ENCODE data around the gene PTPN4.
A peak's percentile ranks its signal among the peaks of the same experiment; 100 is the strongest.

Gene PTPN4

GRCh38 chr2:119766944-119767343 is 7.2 kb downstream of the PTPN4 start:
- Mint-ChIP-seq H3K4me3 (no peak overlapping the region), H3K4me1 (ENCODE audit: low read depth) (peaks cover 51% of the 10 kb centered on the region), H3K36me3 (ENCODE audit: low read depth) (no peaks in the 10 kb centered on the region)

DNA sequence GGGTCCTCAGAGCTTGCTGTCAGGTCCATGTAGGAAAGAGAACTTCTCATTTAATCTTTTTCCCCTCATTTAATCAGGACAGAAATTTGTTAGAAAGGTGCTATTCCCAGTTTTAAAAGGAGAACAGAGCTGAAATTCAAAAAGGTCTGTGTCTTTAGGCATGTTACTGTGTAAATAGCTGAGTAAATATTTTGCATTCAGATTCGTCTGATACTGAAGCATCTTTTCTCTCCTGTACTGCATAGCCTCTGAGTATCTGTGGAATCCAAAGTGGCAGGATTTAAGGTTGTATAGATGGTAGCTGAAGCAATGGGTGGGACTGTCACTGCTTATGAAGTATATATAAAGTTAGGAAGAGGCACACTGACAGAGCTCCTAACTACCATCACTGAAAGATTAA is 9.0 kb downstream of the PTPN4 start:
- Mint-ChIP-seq H3K4me3 (no peak overlapping the region), H3K27ac (no peak overlapping the region), H3K9me3 (no peaks in the 10 kb centered on the region), H3K27me3 (no peaks in the 10 kb centered on the region), H3K36me3 (ENCODE audit: low read depth) (no peaks in the 10 kb centered on the region), H3K4me1 (ENCODE audit: low read depth) (peaks cover 42% of the 10 kb centered on the region)

More at GRCh38 chr2:119766944-119767343, 7.2 kb downstream of the PTPN4 start:
- H3K27ac Mint-ChIP-seq: no peak overlapping the region
- no peaks in the 10 kb centered on the region for H3K27me3 Mint-ChIP-seq
- H3K9me3 Mint-ChIP-seq: no peaks in the 10 kb centered on the region

- H3K27me3 Mint-ChIP-seq: no peaks in the 10 kb centered on the region
- H3K9me3 Mint-ChIP-seq: no peaks in the 10 kb centered on the region
- H3K36me3 Mint-ChIP-seq (ENCODE audit: low read depth): no peaks in the 10 kb centered on the region
- no peak overlapping the region for H3K27ac Mint-ChIP-seq
- H3K4me1 Mint-ChIP-seq (ENCODE audit: low read depth): peaks cover 40% of the 10 kb centered on the region
- H3K4me3 Mint-ChIP-seq: no peak overlapping the region
Measured at GRCh38 chr2:119769645-119770044, 9.9 kb downstream of the PTPN4 start.

DNA sequence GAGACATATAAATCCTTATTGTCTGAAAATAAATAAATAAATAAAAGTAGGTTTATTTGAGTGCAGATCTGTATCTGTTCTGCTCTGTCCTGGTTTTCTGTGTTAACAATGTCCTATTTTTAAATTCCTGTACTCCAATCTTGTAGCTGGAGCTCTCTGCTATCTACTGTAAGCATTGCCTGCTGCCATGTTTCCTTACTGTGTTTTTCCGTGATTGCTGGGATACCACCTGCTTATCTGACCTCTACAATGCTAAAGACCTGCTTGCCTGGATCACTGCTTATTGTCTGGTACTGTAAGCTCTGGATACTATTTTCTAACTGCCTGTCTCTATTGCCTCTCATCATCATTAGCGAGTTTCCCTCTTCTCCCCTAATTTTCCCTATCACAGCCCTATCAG is 11.6 kb downstream of the PTPN4 start:
- Mint-ChIP-seq H3K27ac (no peak overlapping the region), H3K4me1 (ENCODE audit: low read depth) (peaks cover 34% of the 10 kb centered on the region), H3K36me3 (ENCODE audit: low read depth) (peaks cover under 1% of the 10 kb centered on the region), H3K27me3 (no peaks in the 10 kb centered on the region), H3K4me3 (no peak overlapping the region), H3K9me3 (no peaks in the 10 kb centered on the region)

DNA sequence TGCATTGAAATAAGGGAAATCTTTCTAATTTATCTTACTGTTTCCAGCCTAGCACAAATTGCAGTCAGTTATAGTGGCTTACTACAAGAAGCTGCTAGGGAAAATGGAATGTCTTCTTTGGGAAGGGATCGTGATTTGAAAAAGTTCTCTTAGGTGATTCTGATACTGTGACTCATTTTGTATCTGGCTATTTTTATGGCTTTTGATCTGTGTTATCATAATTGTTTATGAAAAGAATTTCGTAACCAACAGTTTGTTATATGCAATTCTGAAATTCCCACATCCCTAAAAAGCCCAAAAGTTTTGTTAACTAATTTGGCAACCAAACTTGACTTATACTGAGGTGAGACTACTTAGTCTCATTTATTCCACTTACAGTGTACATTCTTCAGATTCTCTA is 12.4 kb downstream of the PTPN4 start:
- Mint-ChIP-seq H3K27ac (no peak overlapping the region), H3K4me1 (ENCODE audit: low read depth) (peaks cover 34% of the 10 kb centered on the region), H3K4me3 (no peak overlapping the region), H3K36me3 (ENCODE audit: low read depth) (peaks cover 4% of the 10 kb centered on the region), H3K9me3 (no peaks in the 10 kb centered on the region), H3K27me3 (no peaks in the 10 kb centered on the region)

DNA sequence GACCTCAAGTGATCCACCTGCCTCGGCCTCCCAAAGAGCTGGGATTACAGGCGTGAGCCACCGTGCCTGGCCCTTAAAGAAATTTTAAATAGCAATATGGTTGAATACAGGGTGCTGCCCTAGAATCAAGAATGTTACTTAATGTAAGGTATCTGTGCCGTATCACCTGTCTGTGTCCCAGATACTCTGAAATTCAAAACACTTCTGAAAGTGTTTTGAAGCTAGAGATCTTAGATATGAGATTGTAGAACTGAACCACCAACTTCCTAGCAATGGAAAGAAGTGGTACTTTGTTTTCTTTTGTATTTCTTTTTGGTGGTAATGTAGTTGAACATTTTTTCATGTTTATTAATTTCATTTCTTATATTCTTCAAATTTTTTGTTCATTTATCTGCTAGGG is 13.0 kb downstream of the PTPN4 start:
- Mint-ChIP-seq H3K4me1 (ENCODE audit: low read depth) (peaks cover 34% of the 10 kb centered on the region), H3K27me3 (no peaks in the 10 kb centered on the region), H3K9me3 (no peaks in the 10 kb centered on the region), H3K36me3 (ENCODE audit: low read depth) (peaks cover 4% of the 10 kb centered on the region), H3K4me3 (no peak overlapping the region), H3K27ac (peak overlapping the region; percentile 32)

DNA sequence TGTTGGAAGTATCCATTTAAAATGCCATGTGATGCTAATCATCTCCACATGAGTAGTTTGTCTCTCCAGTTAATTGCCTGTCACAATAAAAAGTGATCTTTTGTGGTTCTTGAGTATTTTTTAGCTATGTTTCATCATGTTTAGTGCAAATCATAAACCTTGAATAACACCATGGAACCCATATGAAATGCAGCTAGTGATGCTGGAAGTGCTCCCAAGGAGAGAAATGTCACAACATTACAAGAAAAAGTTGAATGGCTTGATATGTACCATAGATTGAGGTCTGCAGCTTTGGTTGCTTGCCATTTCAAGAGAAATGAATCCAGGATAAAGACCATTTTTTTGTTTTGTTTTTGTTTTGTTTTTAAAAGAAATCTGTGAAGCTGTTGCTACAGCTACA is 14.3 kb downstream of the PTPN4 start:
- Mint-ChIP-seq H3K27me3 (no peaks in the 10 kb centered on the region), H3K36me3 (ENCODE audit: low read depth) (peaks cover 4% of the 10 kb centered on the region), H3K27ac (no peak overlapping the region), H3K4me3 (no peak overlapping the region), H3K9me3 (no peaks in the 10 kb centered on the region), H3K4me1 (ENCODE audit: low read depth) (peaks cover 44% of the 10 kb centered on the region)

DNA sequence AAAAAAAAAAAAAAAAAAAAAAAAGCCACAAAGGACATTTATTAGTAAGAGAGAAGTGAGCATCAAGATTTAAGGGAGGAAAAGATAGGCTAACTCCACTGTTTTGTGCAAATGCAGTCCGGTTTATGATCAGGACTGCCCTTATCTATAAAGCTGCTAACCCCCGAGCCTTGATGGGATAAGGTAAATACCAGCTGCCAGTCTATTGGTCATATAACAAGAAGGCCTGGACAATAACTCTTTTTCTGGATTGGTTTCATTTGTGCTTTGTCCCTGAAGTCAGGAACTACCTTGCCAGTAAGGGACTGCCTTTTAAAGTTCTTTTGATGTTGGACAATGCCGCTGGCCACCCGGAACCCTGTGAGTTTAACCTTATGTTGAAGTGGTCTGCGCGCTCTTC is 15.4 kb downstream of the PTPN4 start:
- no peak overlapping the region for H3K4me3 Mint-ChIP-seq
- no peaks in the 10 kb centered on the region for H3K27me3 Mint-ChIP-seq
- no peaks in the 10 kb centered on the region for H3K9me3 Mint-ChIP-seq
- H3K36me3 Mint-ChIP-seq (ENCODE audit: low read depth): peaks cover 4% of the 10 kb centered on the region
- H3K4me1 Mint-ChIP-seq (ENCODE audit: low read depth): peaks cover 48% of the 10 kb centered on the region
- H3K27ac Mint-ChIP-seq: no peak overlapping the region

DNA sequence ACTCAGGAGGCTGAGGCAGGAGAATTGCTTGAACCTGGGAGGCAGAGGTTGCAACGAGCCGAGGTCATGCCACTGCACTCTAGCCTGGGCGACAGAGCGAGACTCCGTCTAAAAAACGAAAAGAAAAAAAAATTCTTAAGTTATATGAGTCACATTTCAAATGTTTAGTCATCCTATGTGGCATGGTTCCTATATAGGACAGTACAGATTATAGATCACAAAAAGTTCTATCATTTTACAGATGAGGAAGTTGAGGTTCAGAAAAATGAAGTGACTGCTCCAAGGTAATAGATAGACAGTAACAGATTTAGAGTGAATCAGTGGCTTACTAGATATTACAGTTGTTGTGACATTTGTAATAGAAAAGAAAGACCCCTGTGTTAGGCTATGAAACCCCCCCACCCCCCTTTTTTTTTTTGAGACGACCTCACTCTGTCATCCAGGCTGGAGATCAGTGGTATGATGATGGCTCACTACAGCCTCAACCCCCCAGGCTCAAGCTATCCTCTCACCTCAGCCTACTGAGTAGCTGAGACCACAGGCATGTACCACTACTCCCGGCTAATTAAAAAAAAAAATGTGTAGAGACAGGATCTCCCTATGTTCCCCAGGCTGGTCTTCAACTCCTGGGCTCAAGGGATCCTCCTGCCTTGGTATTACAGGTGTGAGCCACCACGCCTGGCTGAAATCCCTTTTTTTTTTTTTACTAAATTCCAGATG is 22.7 kb downstream of the PTPN4 start:
- Mint-ChIP-seq H3K4me3 (no peak overlapping the region), H3K4me1 (ENCODE audit: low read depth) (peaks cover 62% of the 10 kb centered on the region), H3K27me3 (no peaks in the 10 kb centered on the region), H3K9me3 (no peaks in the 10 kb centered on the region), H3K36me3 (ENCODE audit: low read depth) (peaks cover 9% of the 10 kb centered on the region), H3K27ac (no peak overlapping the region)

DNA sequence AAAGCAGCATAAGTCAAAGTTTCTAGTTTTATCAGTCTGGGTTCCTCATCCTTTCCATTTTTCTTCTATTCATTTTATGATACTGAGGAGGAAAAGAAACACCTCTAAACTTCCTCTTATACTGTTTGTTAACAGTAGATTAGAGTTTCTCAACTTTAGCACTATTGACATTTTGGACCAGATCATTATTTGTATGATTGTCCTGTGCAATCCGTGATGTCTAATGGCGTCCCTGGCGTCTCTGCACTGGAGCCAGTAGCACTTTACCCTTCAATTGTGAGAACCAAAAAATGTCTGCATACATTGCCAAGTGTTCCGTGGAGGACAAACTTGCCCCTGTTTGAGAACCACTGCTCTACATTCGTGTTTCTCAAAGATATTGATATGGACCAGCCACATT is 25.2 kb downstream of the PTPN4 start:
- no peaks in the 10 kb centered on the region for H3K27me3 Mint-ChIP-seq
- no peak overlapping the region for H3K4me3 Mint-ChIP-seq
- no peak overlapping the region for H3K27ac Mint-ChIP-seq
- peaks cover 50% of the 10 kb centered on the region for H3K4me1 Mint-ChIP-seq (ENCODE audit: low read depth)
- peaks cover 19% of the 10 kb centered on the region for H3K36me3 Mint-ChIP-seq (ENCODE audit: low read depth)
- H3K9me3 Mint-ChIP-seq: no peaks in the 10 kb centered on the region

DNA sequence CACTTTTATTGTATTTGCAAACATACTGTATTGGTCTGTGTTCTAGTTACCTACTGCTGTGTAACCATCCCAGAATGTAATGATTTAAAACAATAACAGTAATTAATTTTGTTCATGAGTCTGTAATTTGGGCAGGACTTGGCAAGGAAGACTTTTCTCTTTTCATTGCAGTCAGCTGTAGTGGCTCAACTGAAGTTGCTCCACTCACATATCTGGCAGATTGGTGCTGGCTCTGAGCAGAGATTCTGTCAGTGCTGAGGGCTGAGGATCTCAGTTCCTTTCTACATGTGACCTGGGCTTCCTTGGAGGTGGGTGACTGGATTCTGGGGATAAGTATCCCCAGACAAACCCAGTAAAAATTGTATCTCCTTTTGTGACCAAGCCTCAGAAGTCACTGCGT is 26.6 kb downstream of the PTPN4 start:
- peak overlapping the region; percentile 40 for H3K27ac Mint-ChIP-seq
- peaks cover 43% of the 10 kb centered on the region for H3K4me1 Mint-ChIP-seq (ENCODE audit: low read depth)
- no peak overlapping the region for H3K4me3 Mint-ChIP-seq
- H3K27me3 Mint-ChIP-seq: no peaks in the 10 kb centered on the region
- H3K36me3 Mint-ChIP-seq (ENCODE audit: low read depth): peaks cover 31% of the 10 kb centered on the region
- H3K9me3 Mint-ChIP-seq: peaks cover 9% of the 10 kb centered on the region

DNA sequence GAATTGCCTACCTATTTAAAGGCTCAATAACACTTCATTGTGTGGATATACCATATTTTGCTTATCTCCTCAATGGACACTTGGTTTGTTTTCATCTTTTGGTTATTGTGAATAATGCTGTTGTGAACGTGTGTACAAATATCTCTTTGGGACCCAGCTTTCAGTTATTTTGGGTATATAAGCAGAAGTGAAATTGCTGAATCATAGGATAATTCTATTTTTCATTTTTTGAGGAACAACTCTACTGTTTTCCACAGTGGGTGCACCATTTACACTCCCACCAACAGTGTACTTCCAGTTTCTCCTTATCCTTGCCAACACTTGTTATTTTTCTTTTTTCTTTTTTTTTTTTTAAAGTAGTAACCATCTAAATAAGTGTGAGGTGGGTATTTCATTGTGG is 29.0 kb downstream of the PTPN4 start:
- H3K36me3 Mint-ChIP-seq (ENCODE audit: low read depth): peaks cover 47% of the 10 kb centered on the region
- peaks cover 17% of the 10 kb centered on the region for H3K9me3 Mint-ChIP-seq
- H3K27ac Mint-ChIP-seq: no peak overlapping the region
- H3K4me3 Mint-ChIP-seq: no peak overlapping the region
- no peaks in the 10 kb centered on the region for H3K27me3 Mint-ChIP-seq
- peaks cover 29% of the 10 kb centered on the region for H3K4me1 Mint-ChIP-seq (ENCODE audit: low read depth)

GRCh38 chr2:119790466-119790865 is 30.7 kb downstream of the PTPN4 start:
- H3K4me1 Mint-ChIP-seq (ENCODE audit: low read depth): peaks cover 17% of the 10 kb centered on the region
- H3K36me3 Mint-ChIP-seq (ENCODE audit: low read depth): peaks cover 59% of the 10 kb centered on the region
- peaks cover 17% of the 10 kb centered on the region for H3K9me3 Mint-ChIP-seq
- no peak overlapping the region for H3K27ac Mint-ChIP-seq
- H3K4me3 Mint-ChIP-seq: no peak overlapping the region
- no peaks in the 10 kb centered on the region for H3K27me3 Mint-ChIP-seq

DNA sequence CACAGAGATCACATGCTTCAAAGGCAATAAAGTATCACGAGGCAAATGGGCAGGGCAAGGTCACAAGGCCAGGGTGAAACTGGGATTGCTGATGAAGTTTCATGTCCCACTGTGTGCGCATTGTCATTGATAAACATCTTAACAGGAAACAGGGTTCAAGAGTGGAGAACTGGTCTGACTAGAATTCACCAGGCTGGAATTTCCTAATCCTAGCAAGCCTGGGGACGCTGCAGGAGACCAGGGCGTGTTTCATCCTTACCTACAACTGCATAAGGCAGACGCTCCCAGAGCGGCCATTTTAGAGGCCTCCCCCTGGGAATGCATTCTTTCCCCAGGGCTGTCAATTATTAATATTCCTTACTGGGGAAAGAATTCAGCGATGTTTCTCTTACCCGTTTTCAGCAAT is 33.2 kb downstream of the PTPN4 start:
- Mint-ChIP-seq H3K27ac (no peak overlapping the region), H3K4me3 (no peak overlapping the region), H3K4me1 (ENCODE audit: low read depth) (no peaks in the 10 kb centered on the region), H3K9me3 (peaks cover 17% of the 10 kb centered on the region), H3K36me3 (ENCODE audit: low read depth) (peaks cover 54% of the 10 kb centered on the region), H3K27me3 (no peaks in the 10 kb centered on the region)

DNA sequence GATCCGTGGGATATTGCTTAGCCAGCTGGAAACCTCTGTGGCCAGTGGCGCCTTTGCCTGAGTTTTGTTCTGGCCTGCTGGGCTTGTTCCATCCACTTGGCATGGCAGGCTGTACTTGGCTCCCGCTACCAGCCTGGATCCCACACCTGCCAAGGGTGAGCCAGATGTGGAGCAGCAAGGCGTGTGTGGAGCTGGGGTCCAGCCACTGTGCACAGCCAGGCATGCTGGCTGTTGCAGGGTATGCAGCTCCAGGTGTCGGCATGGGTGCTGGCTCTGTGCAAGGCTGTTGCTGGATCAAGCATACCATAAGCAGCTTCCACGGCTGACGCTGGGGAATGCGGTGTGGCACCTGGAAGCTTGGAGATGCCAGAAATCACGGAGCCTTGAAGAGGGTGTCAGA is 34.5 kb downstream of the PTPN4 start:
- Mint-ChIP-seq H3K4me3 (no peak overlapping the region), H3K9me3 (peaks cover 17% of the 10 kb centered on the region), H3K27ac (no peak overlapping the region), H3K4me1 (ENCODE audit: low read depth) (peaks cover 3% of the 10 kb centered on the region), H3K36me3 (ENCODE audit: low read depth) (peaks cover 47% of the 10 kb centered on the region), H3K27me3 (no peaks in the 10 kb centered on the region)
